ENCODE results near the gene LCP2.

DNA sequence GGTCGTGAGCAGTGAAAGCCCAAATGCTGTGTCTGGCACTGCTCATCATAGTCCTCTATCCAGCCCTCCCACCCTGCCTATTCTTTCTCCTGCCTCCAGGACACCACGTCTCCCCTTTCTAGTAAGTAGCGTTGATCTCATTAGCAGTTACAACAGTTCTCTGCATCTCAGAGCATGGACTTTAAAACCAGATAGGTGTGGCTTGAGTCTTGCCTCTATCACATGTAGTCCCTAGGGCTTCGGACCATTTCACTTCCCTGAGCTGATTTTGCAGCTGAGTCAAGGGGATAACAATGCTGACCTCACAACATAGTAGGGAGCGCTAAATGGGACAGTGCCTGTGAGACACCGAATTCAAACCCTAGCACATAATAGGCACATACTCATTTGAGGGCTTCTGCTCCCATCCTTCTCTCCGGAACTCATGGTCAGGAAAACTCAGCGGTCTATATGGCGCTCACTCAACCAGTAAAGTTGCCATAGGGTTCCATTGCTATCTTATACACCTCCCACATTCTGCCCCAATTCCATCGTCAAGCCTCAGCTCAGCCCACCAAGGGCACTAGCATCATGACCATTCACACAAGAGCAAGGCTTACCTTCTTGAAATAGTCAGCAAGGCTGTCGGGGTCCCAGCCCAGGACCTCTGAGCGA, 515 bp downstream of the LCP2 start:
- TF ChIP-seq, protein P1, sequence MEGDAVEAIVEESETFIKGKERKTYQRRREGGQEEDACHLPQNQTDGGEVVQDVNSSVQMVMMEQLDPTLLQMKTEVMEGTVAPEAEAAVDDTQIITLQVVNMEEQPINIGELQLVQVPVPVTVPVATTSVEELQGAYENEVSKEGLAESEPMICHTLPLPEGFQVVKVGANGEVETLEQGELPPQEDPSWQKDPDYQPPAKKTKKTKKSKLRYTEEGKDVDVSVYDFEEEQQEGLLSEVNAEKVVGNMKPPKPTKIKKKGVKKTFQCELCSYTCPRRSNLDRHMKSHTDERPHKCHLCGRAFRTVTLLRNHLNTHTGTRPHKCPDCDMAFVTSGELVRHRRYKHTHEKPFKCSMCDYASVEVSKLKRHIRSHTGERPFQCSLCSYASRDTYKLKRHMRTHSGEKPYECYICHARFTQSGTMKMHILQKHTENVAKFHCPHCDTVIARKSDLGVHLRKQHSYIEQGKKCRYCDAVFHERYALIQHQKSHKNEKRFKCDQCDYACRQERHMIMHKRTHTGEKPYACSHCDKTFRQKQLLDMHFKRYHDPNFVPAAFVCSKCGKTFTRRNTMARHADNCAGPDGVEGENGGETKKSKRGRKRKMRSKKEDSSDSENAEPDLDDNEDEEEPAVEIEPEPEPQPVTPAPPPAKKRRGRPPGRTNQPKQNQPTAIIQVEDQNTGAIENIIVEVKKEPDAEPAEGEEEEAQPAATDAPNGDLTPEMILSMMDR (IDR thresholded peaks at IDR 0.05; ENCODE audit: borderline replicate concordance, extremely low read depth, low read length, poor library complexity, severe bottlenecking): no peak
- no peak for TF ChIP-seq EZH2 (IDR thresholded peaks at IDR 0.05; ENCODE audit: borderline replicate concordance, low read depth, low read length, severe bottlenecking)

Measured in DND-41 (cell line).